Smooth muscle cell (in vitro differentiated cells): ENCODE results near the gene TAS2R10. TPM values are rescaled to one million over a fixed set of nuclear protein-coding genes. Genes with fewer than 3 reads are reported as not detected.

Source experiments
- DNase-seq: peaks from one replicate; lab custom pipeline; 2025; ENCODE audit not compliant: unreplicated experiment; lab: John Stamatoyannopoulos, UW
- H2AFZ ChIP-seq: fragments of 200-600 bp; sonication (generic); 2 replicates; pipeline ENCODE4 v1.6.0; 2016; ENCODE audit warnings: antibody characterized with exemption, low read depth, mild to moderate bottlenecking
- H3F3A ChIP-seq: fragments of 200-600 bp; sonication (generic); 2 replicates; pipeline ENCODE4 v1.6.0; 2017; ENCODE audit warnings: antibody characterized with exemption, low read depth
- H3K27ac ChIP-seq: fragments of 200-600 bp; sonication (generic); 2 replicates; pipeline ENCODE4 v1.5.1; 2016; ENCODE audit warnings: low read depth, mild to moderate bottlenecking
- H3K27me3 ChIP-seq: fragments of 200-600 bp; sonication (generic); 2 replicates; pipeline ENCODE4 v1.6.1; 2016; ENCODE audit warnings: low read depth, mild to moderate bottlenecking
- H3K36me3 ChIP-seq: fragments of 200-600 bp; sonication (generic); 2 replicates; pipeline ENCODE4 v1.5.1; 2016; ENCODE audit warnings: low read depth
- H3K4me1 ChIP-seq: fragments of 200-600 bp; sonication (generic); 2 replicates; pipeline ENCODE4 v1.5.1; 2016; ENCODE audit warnings: low read depth
- H3K4me2 ChIP-seq: fragments of 200-600 bp; sonication (generic); 2 replicates; pipeline ENCODE4 v1.6.0; 2016; ENCODE audit warnings: mild to moderate bottlenecking
- H3K4me3 ChIP-seq: fragments of 200-600 bp; sonication (generic); 2 replicates; pipeline ENCODE4 v1.5.1; 2016; ENCODE audit warnings: mild to moderate bottlenecking
- H3K79me2 ChIP-seq: fragments of 200-600 bp; sonication (generic); 2 replicates; pipeline ENCODE4 v1.6.0; 2016; ENCODE audit warnings: low read depth, mild to moderate bottlenecking
- H3K9ac ChIP-seq: fragments of 200-600 bp; sonication (generic); 2 replicates; pipeline ENCODE4 v1.6.0; 2016; ENCODE audit warnings: low read depth
- H3K9me3 ChIP-seq: fragments of 200-600 bp; sonication (generic); replicated peaks from 2 replicates; pipeline ENCODE4 v1.5.1; 2016; ENCODE audit warnings: low read depth
- H4K20me1 ChIP-seq: fragments of 200-600 bp; sonication (generic); 2 replicates; pipeline ENCODE4 v1.6.0; 2016; ENCODE audit warnings: low read depth
- WGBS: methylation state at CpG from one replicate; pipeline ENCODE4 v1.1.7; 2016; ENCODE audit warnings: low lambda C conversion rate; 5-methylcytosine and 5-hydroxymethylcytosine counted together
- polyA plus RNA-seq: library from polyadenylated mRNA; unstranded; fragments of >200 nt; fragmentation: Nextera tagmentation; extraction: Ambion mirVana; gene quantifications from 2 replicates; pipeline ENCODE4 v1.2.1, GENCODE V29; 2016
- total RNA-seq: library from RNA; depleted of rRNA; stranded (reverse); fragments of >200 nt; gene quantifications from 2 replicates; pipeline ENCODE4 v1.2.3, GENCODE V29; 2014
- TF ChIP-seq, protein P1 (sequence below): fragments of 200-600 bp; sonication (generic); IDR thresholded peaks from 2 replicates; pipeline ENCODE4 v1.5.1; 2017; ENCODE audit warnings: borderline replicate concordance, mild to moderate bottlenecking, antibody characterized with exemption; ENCODE audit not compliant: insufficient read depth, poor library complexity, severe bottlenecking

The TAS2R10 gene
- total RNA-seq (3.2 and 8.4 TPM in 2 replicates), polyA plus RNA-seq (0.50 and 1.6 TPM in 2 replicates)

GRCh38 chr12:10826258-10826657 is at the start of gene TAS2R10:
TAS2R10 (minus strand) TSS chr12:10826358; CDS start chr12:10826269, 89 bp downstream.
- Histone ChIP-seq H3F3A (no peaks in the 10 kb centered on the region), H2AFZ (no peak within 1 kb of the TSS), H3K79me2 (no peaks in the 10 kb centered on the region), H3K9me3 (no peaks in the 10 kb centered on the region), H3K27ac (no peak within 1 kb of the TSS), H3K27me3 (no peaks in the 10 kb centered on the region), H4K20me1 (no peaks in the 10 kb centered on the region), H3K36me3 (no peaks in the 10 kb centered on the region), H3K4me1 (no peaks in the 10 kb centered on the region), H3K4me2 (no peak within 1 kb of the TSS), H3K9ac (no peak within 1 kb of the TSS), H3K4me3 (no peak within 1 kb of the TSS)
- DNase-seq = no peak
- 92% methylated on average over 3 of the region's 3 CpGs for WGBS
- TF ChIP-seq, protein P1, sequence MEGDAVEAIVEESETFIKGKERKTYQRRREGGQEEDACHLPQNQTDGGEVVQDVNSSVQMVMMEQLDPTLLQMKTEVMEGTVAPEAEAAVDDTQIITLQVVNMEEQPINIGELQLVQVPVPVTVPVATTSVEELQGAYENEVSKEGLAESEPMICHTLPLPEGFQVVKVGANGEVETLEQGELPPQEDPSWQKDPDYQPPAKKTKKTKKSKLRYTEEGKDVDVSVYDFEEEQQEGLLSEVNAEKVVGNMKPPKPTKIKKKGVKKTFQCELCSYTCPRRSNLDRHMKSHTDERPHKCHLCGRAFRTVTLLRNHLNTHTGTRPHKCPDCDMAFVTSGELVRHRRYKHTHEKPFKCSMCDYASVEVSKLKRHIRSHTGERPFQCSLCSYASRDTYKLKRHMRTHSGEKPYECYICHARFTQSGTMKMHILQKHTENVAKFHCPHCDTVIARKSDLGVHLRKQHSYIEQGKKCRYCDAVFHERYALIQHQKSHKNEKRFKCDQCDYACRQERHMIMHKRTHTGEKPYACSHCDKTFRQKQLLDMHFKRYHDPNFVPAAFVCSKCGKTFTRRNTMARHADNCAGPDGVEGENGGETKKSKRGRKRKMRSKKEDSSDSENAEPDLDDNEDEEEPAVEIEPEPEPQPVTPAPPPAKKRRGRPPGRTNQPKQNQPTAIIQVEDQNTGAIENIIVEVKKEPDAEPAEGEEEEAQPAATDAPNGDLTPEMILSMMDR = no peak

DNA sequence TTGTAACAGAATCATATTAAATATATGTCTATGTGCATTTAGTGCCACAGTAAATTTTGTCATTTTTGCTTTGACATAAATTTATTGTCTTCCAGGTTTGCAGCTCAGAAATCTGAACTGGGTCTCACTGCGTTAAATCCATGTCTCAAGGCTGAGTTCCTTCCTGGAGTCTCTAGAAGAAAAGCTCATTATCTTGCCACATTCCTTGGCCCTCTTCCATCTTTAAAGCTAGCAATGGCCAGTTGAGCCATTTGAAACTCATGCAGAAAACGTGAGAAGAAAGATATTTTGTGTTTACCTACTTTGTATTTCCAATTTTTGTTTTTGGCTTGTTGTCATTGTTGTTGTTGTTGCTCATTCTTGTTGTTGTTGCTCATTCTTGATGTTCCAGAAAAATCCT is 47.2 kb upstream of the TAS2R10 start:
- Histone ChIP-seq H2AFZ (no peak overlapping the region), H3K36me3 (no peaks in the 10 kb centered on the region), H3K27me3 (no peaks in the 10 kb centered on the region), H3K79me2 (no peaks in the 10 kb centered on the region), H3K9me3 (no peaks in the 10 kb centered on the region), H3K27ac (no peak overlapping the region), H3K4me1 (no peaks in the 10 kb centered on the region), H3K4me3 (no peak overlapping the region), H3F3A (no peaks in the 10 kb centered on the region), H3K4me2 (no peak overlapping the region), H3K9ac (no peak overlapping the region), H4K20me1 (no peaks in the 10 kb centered on the region)
- no peak for DNase-seq
- TF ChIP-seq, protein P1 = no peak
- WGBS = 87% methylated on average over 2 of the region's 2 CpGs

- no peaks in the 10 kb centered on the region for H3F3A ChIP-seq
- TF ChIP-seq, protein P1 = no peak
- no peak overlapping the region for H3K4me2 ChIP-seq
- no peaks in the 10 kb centered on the region for H3K27me3 ChIP-seq
- H3K79me2 ChIP-seq = no peaks in the 10 kb centered on the region
- H3K27ac ChIP-seq = no peak overlapping the region
- peaks cover 7% of the 10 kb centered on the region for H3K36me3 ChIP-seq
- H3K4me3 ChIP-seq = no peak overlapping the region
- H3K4me1 ChIP-seq = no peaks in the 10 kb centered on the region
- H3K9me3 ChIP-seq = no peaks in the 10 kb centered on the region
- WGBS = 89% methylated on average over 2 of the region's 2 CpGs
- no peak for DNase-seq
- no peak overlapping the region for H2AFZ ChIP-seq
- H4K20me1 ChIP-seq = no peaks in the 10 kb centered on the region
- no peak overlapping the region for H3K9ac ChIP-seq
Measured at GRCh38 chr12:10867381-10867780, 41.2 kb upstream of the TAS2R10 start.

GRCh38 chr12:10863512-10864218 is 37.5 kb upstream of the TAS2R10 start:
- Histone ChIP-seq H3K9me3 (no peaks in the 10 kb centered on the region), H3K9ac (no peak overlapping the region), H3K4me1 (no peaks in the 10 kb centered on the region), H3K27ac (no peak overlapping the region), H3K4me2 (no peak overlapping the region), H3K27me3 (no peaks in the 10 kb centered on the region), H3F3A (no peaks in the 10 kb centered on the region), H2AFZ (no peak overlapping the region), H3K36me3 (peaks cover 7% of the 10 kb centered on the region), H3K4me3 (no peak overlapping the region), H4K20me1 (no peaks in the 10 kb centered on the region), H3K79me2 (no peaks in the 10 kb centered on the region)
- 97% methylated on average over 2 of the region's 2 CpGs for WGBS
- TF ChIP-seq, protein P1 = no peak
- DNase-seq = no peak
